Measurements from ENCODE around the gene MAMDC2.

DNA sequence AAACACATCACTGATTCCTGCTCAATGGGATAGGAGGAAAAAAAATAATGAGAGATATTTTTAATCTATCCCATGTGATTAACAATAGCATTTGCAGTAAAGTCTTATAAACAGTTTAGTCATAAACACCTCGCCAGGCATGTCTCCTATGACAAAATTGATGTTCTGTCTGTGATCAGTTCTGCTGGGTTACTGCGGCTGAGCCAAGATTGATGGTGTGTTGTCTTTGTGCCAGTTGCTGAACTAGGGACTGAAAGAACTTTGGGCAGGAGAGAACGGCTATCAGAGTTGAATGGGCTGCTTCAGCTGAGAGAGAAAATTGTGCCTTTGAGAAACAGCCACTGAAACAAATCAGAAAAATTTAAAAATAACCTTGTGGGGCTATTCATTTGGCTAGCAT is 37.3 kb upstream of the MAMDC2 start:
- TF ChIP-seq, protein P1, sequence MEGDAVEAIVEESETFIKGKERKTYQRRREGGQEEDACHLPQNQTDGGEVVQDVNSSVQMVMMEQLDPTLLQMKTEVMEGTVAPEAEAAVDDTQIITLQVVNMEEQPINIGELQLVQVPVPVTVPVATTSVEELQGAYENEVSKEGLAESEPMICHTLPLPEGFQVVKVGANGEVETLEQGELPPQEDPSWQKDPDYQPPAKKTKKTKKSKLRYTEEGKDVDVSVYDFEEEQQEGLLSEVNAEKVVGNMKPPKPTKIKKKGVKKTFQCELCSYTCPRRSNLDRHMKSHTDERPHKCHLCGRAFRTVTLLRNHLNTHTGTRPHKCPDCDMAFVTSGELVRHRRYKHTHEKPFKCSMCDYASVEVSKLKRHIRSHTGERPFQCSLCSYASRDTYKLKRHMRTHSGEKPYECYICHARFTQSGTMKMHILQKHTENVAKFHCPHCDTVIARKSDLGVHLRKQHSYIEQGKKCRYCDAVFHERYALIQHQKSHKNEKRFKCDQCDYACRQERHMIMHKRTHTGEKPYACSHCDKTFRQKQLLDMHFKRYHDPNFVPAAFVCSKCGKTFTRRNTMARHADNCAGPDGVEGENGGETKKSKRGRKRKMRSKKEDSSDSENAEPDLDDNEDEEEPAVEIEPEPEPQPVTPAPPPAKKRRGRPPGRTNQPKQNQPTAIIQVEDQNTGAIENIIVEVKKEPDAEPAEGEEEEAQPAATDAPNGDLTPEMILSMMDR (IDR thresholded peaks at IDR 0.05 in 4 of 5, conservative IDR thresholded peaks at IDR 0.05 in 1 of 5) = no peak
- no peak for TF ChIP-seq POLR2A (IDR thresholded peaks at IDR 0.05)

All from gastrocnemius medialis (tissue), 4 donors.